HG02973 (cell line): ENCODE data around the gene FOXO6.

Experiments
- ATAC-seq: cut with Tn5 transposase; IDR thresholded peaks from one replicate; pipeline ENCODE4 v1.9.1; 2021; ENCODE audit warnings: moderate library complexity; ENCODE audit not compliant: unreplicated experiment

Gene FOXO6

DNA sequence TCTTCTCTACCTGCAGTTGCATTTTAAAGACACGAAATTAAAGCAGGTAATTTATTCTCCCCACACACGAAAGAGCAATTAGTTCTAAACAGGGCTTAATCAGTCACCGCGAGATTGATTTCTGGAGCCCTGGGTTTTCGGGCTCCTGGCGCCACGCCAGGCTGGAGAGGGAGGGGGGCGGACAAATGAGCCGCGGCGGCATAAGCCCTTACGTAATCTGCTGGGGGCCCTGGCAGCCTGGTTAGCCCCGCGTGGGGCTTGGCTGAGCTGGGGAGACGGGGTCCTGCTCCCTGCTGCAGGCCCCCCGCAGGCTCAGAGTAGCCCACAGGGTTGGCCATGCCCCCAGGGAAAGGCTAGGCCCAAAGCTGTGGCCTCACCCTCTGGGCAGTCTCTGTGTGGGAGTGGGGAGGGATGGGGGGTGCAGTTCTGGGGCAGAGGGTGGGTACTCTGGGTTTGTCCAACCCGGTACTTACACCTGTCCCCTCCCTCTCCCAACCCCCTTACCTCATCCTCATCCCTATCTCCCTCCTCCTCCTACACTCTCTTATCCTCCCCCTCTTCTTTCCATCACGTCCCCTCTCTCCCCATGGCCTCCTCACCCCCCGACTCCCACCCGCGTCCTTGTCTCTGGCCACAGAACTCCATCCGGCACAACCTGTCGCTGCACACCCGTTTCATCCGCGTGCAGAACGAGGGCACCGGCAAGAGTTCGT, 19.9 kb downstream of the FOXO6 start:
- no peak for ATAC-seq

DNA sequence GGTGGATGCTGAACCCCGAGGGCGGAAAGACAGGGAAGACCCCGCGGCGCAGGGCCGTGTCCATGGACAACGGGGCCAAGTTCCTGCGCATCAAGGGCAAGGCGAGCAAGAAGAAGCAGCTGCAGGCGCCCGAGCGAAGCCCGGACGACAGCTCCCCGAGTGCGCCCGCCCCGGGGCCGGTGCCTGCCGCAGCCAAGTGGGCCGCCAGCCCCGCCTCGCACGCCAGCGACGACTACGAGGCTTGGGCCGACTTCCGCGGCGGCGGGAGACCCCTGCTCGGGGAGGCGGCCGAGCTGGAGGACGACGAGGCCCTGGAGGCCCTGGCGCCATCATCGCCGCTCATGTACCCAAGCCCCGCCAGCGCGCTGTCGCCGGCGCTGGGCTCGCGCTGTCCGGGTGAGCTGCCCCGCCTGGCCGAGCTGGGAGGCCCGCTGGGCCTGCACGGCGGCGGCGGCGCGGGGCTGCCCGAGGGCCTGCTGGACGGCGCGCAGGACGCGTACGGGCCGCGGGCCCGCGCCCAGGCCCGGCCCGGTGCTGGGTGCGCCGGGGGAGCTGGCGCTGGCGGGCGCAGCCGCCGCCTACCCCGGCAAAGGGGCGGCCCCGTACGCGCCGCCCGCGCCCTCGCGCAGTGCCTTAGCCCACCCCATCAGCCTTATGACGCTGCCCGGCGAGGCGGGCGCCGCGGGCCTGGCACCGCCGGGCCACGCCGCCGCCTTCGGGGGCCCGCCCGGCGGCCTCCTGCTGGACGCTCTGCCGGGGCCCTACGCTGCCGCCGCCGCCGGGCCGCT, 20.7 kb downstream of the FOXO6 start:
- no peak for ATAC-seq

GRCh38 chr1:41382480-41383090, 21.4 kb downstream of the FOXO6 start:
- no peak for ATAC-seq

DNA sequence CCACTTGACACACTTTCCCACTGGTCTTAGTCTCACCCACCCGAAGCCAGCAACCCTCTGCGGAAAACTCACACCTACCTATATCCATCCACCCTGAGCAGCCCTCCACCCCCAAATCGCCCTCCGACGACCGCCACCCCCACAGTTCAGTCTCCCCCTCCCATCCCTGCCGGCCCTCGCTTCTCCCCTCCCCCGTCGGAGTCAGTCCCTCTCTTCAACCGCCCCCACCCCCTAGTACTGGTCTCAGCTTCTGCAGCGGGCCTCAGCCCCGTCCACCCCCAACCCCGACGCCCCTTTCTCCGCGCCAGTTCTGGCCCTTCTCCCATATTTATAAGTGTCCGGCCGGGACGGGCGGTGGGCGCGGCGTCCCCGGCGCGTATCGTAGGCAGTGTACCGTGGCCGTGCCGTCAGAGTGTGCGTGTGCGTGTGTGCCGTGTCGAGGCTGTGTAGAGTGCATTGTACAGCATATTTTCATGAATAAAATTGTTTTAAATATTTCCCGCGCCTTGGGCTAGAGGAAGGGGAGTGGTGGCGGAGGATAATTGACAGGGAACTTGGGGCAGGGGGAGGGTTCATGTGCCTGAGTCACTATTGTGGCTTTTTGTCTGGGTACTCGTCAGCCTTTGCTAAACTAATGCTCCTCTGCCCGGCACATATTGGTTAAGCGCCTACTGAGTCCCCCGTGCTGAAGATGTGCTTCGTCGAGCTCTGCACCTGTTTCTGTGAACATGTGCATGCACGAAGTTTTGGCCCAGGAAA, 22.0 kb downstream of the FOXO6 start:
- no peak for ATAC-seq

- no peak for ATAC-seq
Observed at GRCh38 chr1:41384579-41384978, 23.3 kb downstream of the FOXO6 start.

- no peak for ATAC-seq
Observed at GRCh38 chr1:41385398-41386195, 24.4 kb downstream of the FOXO6 start.

DNA sequence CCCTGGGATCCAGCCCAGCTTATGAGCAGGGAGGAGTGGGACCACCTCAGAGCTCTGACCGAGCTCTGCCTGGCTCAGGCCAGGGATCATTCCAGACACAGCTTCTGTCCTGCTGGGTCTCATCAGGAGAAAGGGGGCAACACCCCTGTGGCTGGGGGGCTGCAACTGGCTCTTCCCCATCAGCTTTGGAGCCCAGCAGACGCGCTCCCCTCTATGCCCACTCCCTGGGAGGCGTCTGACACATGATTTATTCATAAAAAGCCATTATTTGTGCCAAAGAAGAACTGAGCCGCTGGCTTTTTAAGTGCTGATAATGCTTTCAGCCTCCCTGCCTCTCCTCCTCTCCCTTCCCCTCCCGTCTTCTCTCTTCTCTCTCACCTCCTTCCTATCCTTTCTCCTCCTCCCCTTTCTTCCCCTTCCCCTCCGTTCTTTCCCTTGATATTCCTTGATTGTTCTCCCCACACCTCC, 25.0 kb downstream of the FOXO6 start:
- ATAC-seq: no peak

- no peak for ATAC-seq
Observed at GRCh38 chr1:41387667-41388091, 26.4 kb downstream of the FOXO6 start.

DNA sequence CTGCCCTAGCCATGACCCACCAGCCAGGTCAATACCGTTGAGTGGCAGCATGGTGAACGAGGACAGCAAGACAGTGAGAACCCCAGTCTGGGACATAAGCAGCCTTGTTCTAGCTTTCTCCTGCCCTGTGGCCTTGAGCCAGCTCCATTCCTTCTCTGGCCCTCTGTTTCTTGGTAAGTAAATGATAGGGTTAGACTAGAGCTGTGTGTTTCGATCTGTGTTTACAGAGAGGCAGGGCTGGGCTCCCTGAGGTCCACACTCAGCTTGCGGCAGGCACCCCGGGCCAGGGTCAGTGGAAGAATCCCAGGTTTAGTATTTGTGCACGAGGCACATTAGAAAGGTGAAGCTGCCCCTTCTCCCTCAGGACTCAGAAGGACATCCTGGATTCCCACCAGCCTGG, 27.3 kb downstream of the FOXO6 start:
- no peak for ATAC-seq

- no peak for ATAC-seq
Observed at GRCh38 chr1:41389009-41389408, 27.8 kb downstream of the FOXO6 start.

DNA sequence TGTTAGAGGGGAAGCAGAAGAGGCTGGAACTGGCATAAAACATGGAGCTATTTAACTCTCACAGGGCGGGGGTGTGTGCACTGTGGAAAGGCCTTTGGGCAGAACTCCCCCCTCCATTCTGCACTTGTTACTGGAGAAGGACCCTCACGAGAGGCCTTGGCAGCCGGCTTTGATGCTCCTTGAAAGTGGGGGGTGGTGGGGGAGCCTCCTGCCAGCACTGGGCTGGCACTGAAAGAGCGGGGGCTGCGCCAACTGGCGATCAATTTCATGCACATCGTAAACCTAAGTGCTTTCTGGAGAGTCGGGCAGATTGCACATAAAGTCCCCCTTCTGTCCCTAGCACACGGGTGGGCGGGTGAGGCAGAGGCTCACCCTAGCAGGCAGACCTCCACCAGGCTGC, 28.9 kb downstream of the FOXO6 start:
- ATAC-seq: no peak

- ATAC-seq: no peak
Observed at GRCh38 chr1:41390573-41390972, 29.3 kb downstream of the FOXO6 start.

DNA sequence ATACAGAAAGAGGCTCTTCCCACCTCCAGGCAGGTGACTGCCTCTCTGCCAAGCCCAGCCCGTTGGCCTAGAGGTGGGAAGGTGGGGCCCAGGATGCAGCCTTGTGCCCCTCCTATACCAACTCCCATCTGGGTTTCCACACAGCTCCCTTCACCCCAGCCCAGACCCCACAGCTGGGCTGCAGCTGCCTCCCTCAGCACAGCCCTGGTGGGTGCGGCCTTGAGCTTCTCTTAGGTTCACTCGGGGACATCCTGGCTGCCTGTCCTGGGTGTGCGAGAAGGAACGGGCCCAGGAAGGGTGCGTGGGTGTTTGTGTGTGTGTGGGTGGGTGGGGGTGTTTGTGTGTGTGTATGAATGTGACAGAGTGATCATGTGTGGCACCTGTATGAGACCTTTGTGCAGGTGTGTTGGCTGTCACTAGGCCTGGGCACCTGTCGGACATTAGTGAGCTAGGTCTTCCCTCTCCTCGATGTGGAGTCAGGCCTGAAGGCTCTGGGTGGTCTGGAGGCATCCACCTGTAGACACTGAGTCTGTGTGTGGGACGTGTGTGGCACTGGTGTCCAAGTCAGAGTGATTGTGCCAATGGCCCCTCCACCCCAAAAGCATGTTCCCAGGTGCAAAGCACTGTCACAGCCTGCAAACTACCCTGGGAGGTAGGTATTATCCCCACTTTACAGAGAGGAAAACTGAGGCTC, 30.7 kb downstream of the FOXO6 start:
- no peak for ATAC-seq

GRCh38 chr1:41392528-41392924, 31.3 kb downstream of the FOXO6 start:
- ATAC-seq: no peak

GRCh38 chr1:41393716-41394368, 32.6 kb downstream of the FOXO6 start:
- no peak for ATAC-seq

DNA sequence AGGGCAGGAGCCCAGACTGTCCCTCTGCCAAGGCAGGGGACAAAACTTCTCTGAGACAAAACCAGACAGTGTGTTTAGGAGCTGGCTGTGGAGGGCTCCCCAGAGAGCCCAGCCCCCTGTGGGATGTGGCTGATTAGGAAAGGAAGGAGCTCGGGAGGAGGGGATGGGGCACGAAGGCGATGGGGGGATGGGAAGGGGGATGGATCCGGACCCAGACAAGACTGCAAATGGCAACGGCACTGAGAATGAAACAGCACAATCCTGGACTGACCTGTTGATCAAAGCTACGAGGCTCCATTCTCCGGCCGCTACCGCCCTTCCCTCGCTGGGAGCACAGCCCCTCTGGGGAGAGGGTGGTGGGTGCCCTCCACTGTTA, 33.1 kb downstream of the FOXO6 start:
- ATAC-seq: no peak

- ATAC-seq: no peak
Observed at GRCh38 chr1:41394959-41395956, 34.0 kb downstream of the FOXO6 start.

- no peak for ATAC-seq
Observed at GRCh38 chr1:41396084-41396483, 34.9 kb downstream of the FOXO6 start.
